Sigmoid colon (tissue), 4 donors: ENCODE data around the gene SMPD2.

ENCODE experiments used
- CTCF ChIP-seq, 4 experiments: fragments of 450-650 bp in 3 of 4; fragments of 200-600 bp in 1 of 4; IDR thresholded peaks; one replicate each; pipeline ENCODE4 v1.5.1; 2016 to 2019; ENCODE audit warnings: antibody characterized with exemption in 4 of 4, mild to moderate bottlenecking in 3 of 4, moderate library complexity in 2 of 4
- POLR2A ChIP-seq, 2 donors: fragments of 450-650 bp; IDR thresholded peaks; one replicate each; pipeline ENCODE4 v1.6.1; 2016; ENCODE audit warnings: antibody characterized with exemption in 2 of 2, mild to moderate bottlenecking in 2 of 2, moderate library complexity in 2 of 2
- POLR2AphosphoS5 ChIP-seq, 4 donors: sonication (generic); formaldehyde crosslinking; IDR thresholded peaks; one replicate each; pipeline ENCODE4 v1.6.1; 2017; ENCODE audit warnings: antibody characterized with exemption in 4 of 4

GRCh38 chr6:109448615-109449014 lies 8.1 kb downstream of the SMPD2 start:
- TF ChIP-seq CTCF (IDR thresholded peaks at IDR 0.05) (no peak), POLR2A (IDR thresholded peaks at IDR 0.05) (no peak), POLR2AphosphoS5 (IDR thresholded peaks at IDR 0.05) (no peak)
